Brain pericyte (primary cell): ENCODE data around the gene RPH3AL.
"Not testable (repeated sequence)": the region's sequence is repeated elsewhere in the genome, so short reads cannot be mapped to it uniquely, and the experiment has no call there.

Experiments used
- DNase-seq: peaks from one replicate; pipeline ENCODE4 v3.0.0-alpha.2; 2012; ENCODE audit warnings: low read depth, low spot score

RPH3AL gene

DNA sequence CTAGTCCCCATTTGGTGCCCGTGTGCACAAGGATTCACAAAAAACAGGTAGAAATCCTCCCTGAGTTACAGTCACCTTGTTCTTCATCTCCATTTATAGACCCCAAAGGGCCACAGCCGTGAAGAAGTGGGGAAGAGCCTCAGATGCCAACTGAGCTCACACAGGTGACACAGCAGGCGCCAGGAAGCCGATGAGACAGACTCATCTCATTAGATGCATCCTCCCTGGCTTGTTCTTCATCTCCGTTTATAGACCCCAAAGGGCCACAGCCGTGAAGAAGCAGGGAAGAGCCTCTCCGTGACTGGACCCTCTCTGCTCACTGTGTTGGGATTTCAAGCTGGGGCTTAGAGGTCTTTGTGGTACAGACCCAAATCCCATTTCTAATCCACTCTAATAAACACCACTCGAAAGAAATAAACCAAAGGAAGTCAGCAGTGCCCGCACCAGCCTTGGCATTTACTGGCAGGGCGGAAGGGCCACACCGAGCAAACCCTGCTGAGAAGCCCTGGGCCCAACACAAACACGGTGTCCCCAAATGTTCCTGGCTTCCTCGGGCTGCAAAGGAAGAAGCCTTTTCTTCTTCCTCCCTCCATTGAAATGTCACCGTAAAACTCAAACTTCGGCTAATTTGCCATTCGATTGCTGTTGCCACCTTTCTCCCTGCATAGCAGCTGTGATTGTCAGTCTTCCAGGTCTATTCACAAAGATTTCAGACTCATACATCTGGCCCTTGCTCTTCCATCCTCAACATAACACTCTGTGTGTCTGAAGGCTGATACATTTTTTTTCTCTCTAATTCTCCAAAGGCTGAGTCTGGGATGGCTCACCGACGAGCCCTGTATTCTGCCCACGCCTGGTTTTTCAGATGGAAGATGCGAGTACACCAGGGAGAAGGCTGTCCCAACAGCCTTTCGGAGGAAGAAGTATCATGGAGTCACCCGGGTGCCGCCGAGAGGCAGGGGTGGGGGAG, 126.2 kb downstream of the RPH3AL start:
- DNase-seq, result no peak

DNA sequence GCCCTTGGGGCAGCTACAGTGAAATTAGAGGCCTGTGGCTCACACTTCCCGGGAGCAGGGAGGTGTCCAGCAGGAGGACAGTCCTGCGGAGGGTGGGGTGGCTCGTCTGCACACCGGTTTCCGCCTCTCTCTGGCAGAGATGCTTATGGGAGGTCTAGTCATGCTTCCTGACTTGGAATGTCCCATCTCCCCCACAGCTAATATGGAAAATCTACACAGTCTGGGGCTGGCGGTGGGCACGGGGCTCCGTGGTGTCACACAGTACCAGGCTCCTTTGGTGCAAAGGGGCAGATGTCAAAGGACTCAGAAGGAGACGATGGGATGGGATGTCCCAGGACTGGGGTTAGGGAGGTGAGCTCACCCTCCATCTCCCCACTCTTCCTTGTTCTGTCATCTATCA, 127.1 kb downstream of the RPH3AL start:
- no peak for DNase-seq

DNA sequence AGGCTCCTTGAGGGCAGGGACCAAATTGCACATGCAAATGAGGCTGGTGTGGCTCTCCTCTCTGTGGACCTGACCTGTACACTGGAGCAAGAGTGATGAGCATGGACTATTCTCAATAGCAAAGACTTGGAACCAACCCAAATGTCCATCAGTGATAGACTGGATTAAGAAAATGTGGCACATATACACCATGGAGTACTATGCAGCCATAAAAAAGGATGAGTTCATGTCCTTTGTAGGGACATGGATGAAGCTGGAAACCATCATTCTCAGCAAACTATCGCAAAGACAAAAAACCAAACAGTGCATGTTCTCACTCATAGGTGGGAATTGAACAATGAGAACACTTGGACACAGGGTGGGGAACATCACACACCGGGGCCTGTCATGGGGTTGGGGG, 128.0 kb downstream of the RPH3AL start:
- DNase-seq, result not testable (repeated sequence)

DNA sequence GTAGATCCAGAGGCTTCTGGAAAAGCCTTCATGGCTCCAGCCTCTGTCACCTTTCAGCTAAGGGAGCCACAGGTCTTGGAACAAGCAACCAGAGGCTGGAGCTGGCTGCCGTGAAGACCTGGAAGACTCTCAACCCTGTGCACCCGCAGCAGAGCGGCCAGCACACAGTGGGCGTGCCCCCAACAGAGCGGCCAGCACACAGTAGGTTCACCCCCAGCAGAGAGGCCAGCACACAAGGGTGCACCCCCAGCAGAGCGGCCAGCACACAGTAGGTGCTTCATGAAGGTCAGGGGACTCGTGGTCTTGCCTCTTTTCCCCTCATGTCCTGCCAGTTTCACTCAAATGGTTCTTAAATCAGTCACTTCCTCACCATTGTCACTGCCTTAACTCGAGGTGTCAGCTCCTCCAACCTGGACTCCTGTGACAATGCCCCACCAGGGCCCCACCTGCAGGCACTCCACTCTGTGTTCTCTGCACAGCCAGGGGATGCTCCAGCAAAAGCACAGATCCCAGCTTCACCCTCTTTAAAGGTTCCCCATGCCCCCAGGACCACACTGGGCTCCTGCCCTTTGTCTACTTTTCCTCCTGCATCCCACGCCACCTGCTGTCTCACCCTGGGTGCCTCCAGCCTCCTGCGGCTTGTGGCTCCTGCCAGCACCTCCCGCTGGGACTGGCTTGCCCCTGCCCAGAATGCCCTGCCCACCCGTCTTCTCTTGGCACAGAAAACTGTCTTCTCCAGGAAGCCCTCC, 128.7 kb downstream of the RPH3AL start:
- DNase-seq, result no peak

DNA sequence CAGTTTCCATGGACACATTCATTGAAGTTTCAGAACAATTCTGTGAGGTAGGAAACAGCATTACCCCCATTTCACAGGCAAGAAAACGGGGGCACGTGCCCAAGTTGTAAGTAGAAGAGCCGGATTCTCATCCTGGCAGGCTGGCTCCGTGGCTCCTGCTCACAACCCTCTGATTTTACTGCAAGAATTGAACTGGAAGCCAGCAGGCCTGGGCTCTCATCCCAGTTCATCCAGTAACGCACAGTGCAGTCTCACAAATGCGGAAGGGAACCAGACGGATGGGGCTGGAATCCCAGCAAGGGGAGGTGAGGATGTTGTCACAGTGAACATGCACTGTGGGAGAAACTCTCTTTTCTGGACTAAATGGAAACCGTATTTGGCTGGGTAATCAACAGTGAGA, 130.4 kb downstream of the RPH3AL start:
- no peak for DNase-seq

DNA sequence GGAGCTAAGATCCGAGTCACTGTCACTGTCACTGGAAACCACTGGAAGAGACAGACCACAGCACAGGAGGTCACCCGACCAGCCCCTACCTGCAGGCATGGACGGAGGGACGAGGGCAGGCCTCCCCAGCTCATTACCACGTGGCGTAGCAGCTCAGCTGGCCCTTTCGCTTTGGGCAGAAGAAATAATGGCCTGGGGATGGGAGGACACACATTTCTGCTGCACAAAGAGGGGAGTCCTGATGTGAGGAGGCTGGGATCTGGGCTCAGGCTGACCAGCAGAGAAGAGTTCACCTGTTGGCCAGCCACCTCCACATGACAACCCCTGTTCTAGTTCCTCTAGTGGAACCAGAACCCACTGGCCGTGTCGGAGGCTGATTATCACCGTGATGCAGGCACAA, 132.9 kb downstream of the RPH3AL start:
- DNase-seq, result no peak

DNA sequence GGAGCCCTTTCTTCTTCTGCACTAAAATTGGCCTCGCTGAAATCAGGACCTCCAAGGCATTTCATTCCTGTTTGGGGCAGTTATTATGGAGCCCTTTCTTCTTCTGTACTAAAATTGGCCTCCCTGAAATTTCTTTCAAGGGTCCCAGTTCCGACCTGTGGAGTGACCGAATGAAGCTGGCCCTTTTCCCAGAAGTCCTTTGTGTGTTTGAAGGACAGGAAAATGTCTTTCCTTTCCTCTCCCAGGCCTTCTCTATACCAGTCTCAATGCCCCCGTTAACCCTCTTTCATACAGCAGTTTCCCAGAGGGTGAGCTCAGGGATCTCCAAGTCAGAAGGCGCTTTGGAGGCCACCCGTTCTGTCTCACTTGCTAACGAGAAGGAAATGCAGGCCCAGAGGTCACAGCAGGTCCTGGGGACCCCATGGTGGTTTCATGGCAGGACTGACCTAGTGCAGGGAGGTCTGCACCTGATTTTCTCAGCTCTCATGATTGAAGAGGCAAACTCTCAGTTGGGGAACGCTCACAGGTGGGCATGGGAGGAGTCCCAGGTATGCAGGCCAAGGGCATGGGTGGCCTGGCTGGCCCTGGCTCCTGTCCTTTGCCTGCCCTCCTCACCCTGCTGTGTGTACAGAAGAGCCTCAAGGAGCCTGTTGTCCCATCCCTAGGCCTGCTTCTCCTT, 134.0 kb downstream of the RPH3AL start:
- DNase-seq, result no peak

DNA sequence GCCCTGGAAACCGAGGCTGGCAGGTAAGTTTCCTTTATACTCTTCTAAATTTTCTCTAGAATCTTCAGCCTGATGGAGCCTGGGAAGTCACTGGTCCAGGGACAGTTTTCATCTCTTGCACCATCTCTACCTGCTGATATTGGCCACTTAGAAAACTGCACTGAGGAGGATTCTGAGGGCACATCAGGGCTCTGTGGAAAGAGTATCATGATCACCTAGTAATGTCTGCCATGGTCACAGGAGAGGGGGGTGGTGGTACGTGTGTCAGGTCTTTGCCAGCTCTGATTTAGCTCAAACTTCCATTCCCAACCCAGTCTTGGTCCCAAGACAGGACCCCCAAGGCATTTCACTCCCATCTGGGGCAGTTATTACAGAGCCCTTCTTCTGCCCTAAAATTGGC, 136.0 kb downstream of the RPH3AL start:
- DNase-seq, result no peak

DNA sequence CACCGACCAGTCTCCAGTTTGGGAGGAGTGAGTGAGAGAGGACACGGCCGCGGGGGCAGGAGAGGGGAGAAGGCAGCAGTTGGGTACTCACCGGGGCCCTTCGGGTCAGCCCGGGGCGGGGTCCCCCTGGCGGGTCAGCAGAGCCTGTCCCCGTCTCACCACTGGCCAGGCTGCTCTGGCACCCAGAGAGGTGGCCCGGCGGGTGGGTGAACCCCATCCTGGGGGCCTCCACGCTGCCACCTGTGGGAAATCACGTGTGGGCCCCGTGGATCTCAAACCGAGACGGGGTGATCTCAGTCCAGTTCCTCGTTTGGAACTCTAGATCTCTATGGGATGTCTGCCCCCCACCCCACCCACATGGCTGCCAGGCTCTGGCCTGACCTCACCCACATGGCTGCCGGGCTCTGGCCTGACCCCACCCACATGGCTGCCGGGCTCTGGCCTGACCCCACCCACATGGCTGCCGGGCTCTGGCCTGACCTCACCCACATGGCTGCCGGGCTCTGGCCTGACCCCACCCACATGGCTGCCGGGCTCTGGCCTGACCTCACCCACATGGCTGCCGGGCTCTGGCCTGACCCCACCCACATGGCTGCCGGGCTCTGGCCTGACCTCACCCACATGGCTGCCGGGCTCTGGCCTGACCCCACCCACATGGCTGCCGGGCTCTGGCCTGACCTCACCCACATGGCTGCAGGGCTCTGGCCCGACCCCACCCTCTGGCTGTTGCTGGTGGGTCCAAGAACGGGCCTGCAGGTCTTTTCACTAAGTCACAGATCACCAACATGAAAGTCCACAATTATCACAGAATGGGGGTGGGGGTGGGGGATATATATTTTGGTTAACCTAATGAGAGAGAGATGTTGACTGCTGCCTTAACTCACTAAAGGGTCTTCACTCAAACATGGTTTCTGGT, 136.8 kb downstream of the RPH3AL start:
- DNase-seq, result not testable (repeated sequence)

DNA sequence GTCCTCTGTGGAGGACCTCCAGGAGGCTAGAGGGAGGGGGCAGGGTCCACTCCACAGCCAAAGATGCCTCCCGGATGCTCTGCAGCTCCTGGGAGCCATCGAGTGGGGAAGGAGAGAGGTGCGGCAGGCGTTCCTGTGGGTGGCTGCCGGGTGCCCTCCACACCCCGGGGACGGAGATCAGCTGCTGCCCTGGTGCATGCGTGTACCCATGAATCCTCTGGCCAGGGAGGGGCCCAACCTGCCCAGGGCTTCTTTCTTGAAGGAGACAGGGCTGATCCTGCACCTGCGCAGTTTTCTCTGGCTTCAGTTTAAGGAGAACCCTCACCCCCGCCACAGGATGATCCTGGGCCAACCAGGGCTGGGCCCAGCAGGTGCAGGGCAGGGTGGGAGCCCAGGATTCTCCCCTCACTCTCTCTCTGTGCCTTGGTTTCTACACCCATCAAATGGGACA, 137.7 kb downstream of the RPH3AL start:
- no peak for DNase-seq

DNA sequence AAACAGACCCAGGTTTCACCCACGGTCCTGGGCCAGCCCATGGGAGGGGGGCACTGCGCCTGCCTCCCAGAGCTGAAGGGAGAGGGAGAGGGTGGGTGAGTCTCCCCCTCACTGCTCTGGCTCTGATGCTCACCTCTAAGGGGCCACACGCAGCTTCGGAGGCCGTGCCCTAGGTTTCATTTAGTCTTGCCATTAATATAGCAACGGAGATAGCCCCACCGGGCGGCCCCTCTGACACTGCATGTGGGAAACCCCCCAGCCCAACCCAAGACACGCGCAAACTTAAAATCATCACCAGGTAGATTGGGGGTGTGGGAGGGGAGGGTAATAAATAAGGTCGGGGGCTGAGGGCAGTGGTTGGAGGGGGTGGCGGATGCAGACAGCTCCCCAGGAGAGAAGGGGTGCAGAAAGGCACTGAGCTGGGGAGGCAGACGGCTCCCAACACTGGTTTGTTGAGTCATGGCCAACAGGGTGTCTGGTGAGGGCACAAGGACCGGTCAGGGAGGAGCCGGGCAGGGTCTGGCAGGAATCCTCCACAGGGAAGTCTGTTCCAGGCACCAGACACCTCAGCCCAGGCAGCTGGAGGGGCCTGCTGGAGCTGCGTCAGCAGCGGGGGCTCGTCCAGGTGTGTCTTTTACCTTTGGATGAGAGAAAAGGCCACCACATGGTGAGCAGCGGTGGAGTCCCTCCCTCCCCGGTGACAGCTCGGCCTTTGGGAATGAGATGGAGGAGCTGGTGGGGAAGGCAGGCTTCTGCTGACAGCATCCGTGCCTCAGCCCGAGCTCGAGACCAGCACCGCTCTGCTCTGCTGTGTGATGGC, 139.1 kb downstream of the RPH3AL start:
- DNase-seq, result no peak

DNA sequence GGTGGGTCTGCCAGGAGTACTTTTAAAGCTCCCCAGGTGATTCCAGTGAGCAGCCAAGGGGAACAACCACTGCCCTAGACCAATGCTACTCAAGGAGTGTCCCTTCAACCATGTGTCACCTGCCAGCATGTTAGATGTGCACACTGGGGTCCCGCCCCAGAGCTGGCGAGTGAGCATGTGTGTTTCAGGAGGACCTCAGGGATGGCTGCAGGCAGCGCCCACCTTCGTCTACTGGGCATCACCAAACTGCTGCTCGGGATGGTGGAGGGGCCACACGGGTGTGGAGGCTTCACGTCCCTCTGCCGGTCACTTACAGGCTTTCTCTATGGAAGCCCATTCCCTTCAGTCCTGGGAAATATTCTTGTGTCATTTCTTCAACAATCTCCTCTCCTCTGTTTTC, 142.2 kb downstream of the RPH3AL start:
- DNase-seq, result no peak

DNA sequence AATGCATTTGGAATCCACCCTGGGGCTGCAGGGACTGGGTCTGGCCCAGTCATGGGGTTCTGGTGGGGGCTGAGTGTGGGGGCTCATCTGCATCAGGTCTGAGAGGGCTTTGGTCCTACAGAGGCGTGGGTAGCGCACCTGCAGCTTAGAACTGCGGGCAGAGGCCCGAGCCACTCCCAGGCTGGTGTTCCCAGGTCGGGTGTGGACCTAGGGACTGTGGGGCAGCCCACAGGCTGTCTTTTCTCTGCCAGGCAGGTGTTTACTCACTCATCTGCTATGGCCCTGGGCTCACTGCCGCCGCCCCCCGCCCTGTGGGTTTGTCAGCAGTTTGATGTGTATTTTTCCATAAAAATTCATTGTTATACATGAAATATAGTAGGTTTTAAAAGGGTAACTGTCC, 144.2 kb downstream of the RPH3AL start:
- DNase-seq, result no peak

DNA sequence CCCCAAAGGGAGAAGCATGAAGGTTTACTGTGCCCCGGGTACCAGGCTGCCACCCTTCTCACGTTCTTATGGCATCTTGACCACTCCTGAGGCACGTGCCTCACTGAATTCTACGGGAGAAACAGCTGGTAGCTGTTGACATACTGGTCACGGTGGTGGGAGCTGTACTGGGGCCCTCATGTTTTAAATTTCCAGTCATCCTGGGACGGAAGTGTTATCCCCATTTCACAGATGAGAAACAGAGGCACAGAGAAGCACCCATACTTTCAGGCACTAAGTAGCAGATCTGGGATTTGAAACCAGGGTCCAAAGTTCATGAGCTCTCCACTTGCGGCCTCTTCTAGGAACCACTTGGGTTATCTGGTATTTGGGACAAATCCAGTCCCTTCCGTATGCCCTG, 144.8 kb downstream of the RPH3AL start:
- DNase-seq, result no peak

DNA sequence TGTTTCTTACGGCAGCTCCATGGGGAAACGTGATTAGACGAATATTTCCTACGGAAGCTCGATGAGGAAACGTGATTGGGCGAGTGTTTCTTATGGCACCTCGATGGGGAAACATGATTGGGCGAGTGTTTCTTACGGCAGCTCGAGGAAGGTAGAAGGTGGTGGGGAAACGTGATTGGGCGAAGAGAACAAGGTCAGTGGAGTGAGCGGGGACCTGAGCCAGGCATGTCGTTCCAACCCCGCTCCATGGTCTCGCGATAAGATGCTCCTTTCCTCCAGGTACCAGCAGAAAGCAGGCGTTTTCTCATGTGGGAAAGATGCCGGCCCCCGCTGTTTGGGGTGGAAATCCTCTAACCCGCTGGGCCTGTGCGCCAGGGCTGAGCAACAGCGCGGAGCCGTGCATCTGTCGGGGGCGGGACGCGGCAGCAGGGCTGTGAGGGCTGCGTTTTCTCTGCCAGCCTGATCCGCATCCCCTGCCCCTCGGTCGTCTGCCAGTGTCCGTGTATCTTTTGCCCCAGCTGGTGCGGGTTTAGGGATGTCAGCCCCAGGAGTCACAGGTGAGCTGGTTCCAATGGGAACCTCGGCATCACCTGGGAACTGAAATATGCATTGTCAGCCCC, 145.6 kb downstream of the RPH3AL start:
- no peak for DNase-seq

DNA sequence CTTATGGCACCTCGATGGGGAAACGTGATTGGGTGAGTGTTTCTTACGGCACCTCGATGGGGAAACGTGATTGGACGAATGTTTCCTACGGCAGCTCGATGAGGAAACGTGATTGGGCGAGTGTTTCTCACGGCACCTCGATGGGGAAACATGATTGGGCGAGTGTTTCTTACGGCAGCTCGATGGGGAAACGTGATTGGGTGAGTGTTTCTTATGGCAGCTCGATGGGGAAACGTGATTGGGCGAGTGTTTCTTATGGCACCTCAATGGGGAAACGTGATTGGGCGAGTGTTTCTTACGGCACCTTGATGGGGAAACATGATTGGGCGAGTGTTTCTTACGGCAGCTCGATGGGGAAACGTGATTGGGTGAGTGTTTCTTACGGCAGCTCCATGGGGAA, 146.1 kb downstream of the RPH3AL start:
- not testable (repeated sequence) for DNase-seq

DNA sequence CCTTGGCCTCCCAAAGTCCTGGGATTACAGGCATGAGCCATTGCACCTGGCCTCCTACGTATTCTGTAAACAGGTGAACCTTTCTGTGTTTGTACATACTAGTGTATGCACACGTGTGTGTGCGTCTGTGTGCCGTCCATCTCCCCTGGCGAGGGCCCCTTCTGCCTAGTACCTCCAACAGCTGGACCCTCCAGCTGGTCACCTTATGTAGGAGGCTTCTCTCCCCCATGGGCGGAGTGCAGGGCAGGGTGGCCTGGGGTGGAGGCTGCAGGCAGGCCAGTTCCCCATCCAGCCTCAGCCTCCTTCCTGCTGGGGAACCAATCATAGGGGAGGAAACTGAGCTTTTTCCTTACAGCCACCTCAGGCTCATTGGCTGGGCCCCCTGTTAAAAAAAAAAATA, 146.8 kb downstream of the RPH3AL start:
- no peak for DNase-seq

DNA sequence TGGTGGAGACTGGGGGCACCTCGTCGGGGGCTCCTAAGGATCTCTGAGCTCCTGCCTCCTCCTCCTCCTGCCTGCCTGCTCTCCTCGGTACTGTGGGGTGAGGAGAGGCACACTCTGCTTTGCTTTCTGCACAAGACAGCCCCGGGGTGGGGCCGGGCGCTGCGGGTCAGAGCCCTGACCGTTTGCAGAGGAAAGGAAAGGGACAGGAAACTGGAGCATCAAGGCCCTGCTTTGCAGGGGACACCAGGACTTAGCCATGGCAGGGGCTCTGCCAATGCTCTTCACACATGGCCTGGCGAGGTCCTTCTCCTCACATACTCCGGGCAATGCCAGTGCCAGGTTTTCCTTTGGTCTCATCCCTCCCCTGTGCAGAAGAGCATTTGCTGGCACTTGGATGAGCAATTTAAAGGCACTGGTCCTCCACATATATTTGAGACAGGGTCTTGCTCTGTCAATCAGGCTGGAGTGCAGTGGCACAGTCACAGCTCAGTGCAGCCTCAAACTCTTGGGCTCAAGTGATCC, 147.4 kb downstream of the RPH3AL start:
- no peak for DNase-seq

DNA sequence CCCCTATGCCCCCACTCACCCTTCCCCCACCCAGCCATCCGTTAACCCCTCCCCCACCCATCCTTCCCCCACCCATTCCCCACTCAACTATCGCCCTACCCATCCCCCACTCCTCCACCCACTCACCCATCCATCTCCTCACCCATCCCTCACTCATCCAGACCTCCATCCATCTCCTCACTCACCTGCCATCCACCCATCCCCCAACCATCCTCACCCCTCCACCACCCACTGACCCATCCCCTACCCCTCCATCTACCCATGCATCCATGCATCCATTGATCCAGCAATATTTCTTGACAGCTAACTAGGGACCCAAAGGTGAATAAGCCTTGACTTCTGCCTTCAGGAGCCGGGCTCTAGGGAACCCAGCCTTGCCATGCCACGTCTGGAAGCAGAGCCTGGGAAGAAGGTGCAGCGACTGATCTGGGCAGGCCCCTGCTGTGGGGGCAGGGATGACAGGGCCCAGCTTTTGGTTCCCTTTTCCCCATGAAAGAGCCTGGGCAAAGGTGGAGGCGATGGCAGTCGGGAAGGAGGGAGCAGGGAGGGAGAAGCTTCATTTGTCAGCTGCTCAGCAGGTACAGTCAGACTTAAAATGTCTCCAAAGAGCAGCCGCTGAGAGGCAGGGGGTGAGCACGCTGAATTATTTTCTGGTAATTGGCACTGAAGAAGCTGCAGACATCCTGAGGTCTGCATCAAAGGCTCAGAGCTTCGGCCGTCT, 148.0 kb downstream of the RPH3AL start:
- DNase-seq, result no peak
